Smooth muscle cell (in vitro differentiated cells): Measurements from ENCODE around the gene TIMP2. TPM values are rescaled to one million over a fixed set of nuclear protein-coding genes. Genes with fewer than 3 reads are reported as not detected.

ENCODE experiments used
- DNase-seq: peaks from one replicate; lab custom pipeline; 2025; ENCODE audit not compliant: unreplicated experiment; lab: John Stamatoyannopoulos, UW
- H2AFZ ChIP-seq: fragments of 200-600 bp; sonication (generic); 2 replicates; pipeline ENCODE4 v1.6.0; 2016; ENCODE audit warnings: antibody characterized with exemption, low read depth, mild to moderate bottlenecking
- H3F3A ChIP-seq: fragments of 200-600 bp; sonication (generic); 2 replicates; pipeline ENCODE4 v1.6.0; 2017; ENCODE audit warnings: antibody characterized with exemption, low read depth
- H3K27ac ChIP-seq: fragments of 200-600 bp; sonication (generic); 2 replicates; pipeline ENCODE4 v1.5.1; 2016; ENCODE audit warnings: low read depth, mild to moderate bottlenecking
- H3K27me3 ChIP-seq: fragments of 200-600 bp; sonication (generic); 2 replicates; pipeline ENCODE4 v1.6.1; 2016; ENCODE audit warnings: low read depth, mild to moderate bottlenecking
- H3K36me3 ChIP-seq: fragments of 200-600 bp; sonication (generic); 2 replicates; pipeline ENCODE4 v1.5.1; 2016; ENCODE audit warnings: low read depth
- H3K4me1 ChIP-seq: fragments of 200-600 bp; sonication (generic); 2 replicates; pipeline ENCODE4 v1.5.1; 2016; ENCODE audit warnings: low read depth
- H3K4me2 ChIP-seq: fragments of 200-600 bp; sonication (generic); 2 replicates; pipeline ENCODE4 v1.6.0; 2016; ENCODE audit warnings: mild to moderate bottlenecking
- H3K4me3 ChIP-seq: fragments of 200-600 bp; sonication (generic); 2 replicates; pipeline ENCODE4 v1.5.1; 2016; ENCODE audit warnings: mild to moderate bottlenecking
- H3K79me2 ChIP-seq: fragments of 200-600 bp; sonication (generic); 2 replicates; pipeline ENCODE4 v1.6.0; 2016; ENCODE audit warnings: low read depth, mild to moderate bottlenecking
- H3K9ac ChIP-seq: fragments of 200-600 bp; sonication (generic); 2 replicates; pipeline ENCODE4 v1.6.0; 2016; ENCODE audit warnings: low read depth
- H3K9me3 ChIP-seq: fragments of 200-600 bp; sonication (generic); replicated peaks from 2 replicates; pipeline ENCODE4 v1.5.1; 2016; ENCODE audit warnings: low read depth
- H4K20me1 ChIP-seq: fragments of 200-600 bp; sonication (generic); 2 replicates; pipeline ENCODE4 v1.6.0; 2016; ENCODE audit warnings: low read depth
- CTCF ChIP-seq: fragments of 200-600 bp; sonication (generic); IDR thresholded peaks from 2 replicates; pipeline ENCODE4 v1.5.1; 2017; ENCODE audit warnings: borderline replicate concordance, mild to moderate bottlenecking, antibody characterized with exemption; ENCODE audit not compliant: insufficient read depth, poor library complexity, severe bottlenecking
- WGBS: methylation state at CpG from one replicate; pipeline ENCODE4 v1.1.7; 2016; ENCODE audit warnings: low lambda C conversion rate; 5-methylcytosine and 5-hydroxymethylcytosine counted together
- polyA plus RNA-seq: library from polyadenylated mRNA; unstranded; fragments of >200 nt; fragmentation: Nextera tagmentation; extraction: Ambion mirVana; gene quantifications from 2 replicates; pipeline ENCODE4 v1.2.1, GENCODE V29; 2016
- total RNA-seq: library from RNA; depleted of rRNA; stranded (reverse); fragments of >200 nt; gene quantifications from 2 replicates; pipeline ENCODE4 v1.2.3, GENCODE V29; 2014

Gene TIMP2
- total and polyA plus RNA-seq, 2 experiments from 2014 or later = 37.8 to 111 TPM

- Histone ChIP-seq H3K4me2 (no peak overlapping the region), H3K27me3 (no peaks in the 10 kb centered on the region), H3K9me3 (no peaks in the 10 kb centered on the region), H3K79me2 (no peaks in the 10 kb centered on the region), H3K4me3 (no peak overlapping the region), H4K20me1 (no peaks in the 10 kb centered on the region), H2AFZ (no peak overlapping the region), H3K27ac (no peak overlapping the region), H3K4me1 (no peaks in the 10 kb centered on the region), H3K9ac (no peak overlapping the region), H3F3A (no peaks in the 10 kb centered on the region), H3K36me3 (no peaks in the 10 kb centered on the region)
- 97% methylated on average over 15 of the region's 15 CpGs for WGBS
- no peak for DNase-seq
- no peak for TF ChIP-seq CTCF
Observed at GRCh38 chr17:78972507-78973105, 47.4 kb upstream of the TIMP2 start.

GRCh38 chr17:78971756-78972506 lies 46.7 kb upstream of the TIMP2 start:
- no peak for TF ChIP-seq CTCF
- DNase-seq = no peak
- Histone ChIP-seq H3K4me2 (no peak overlapping the region), H3K9ac (no peak overlapping the region), H3K4me3 (no peak overlapping the region), H3K9me3 (no peaks in the 10 kb centered on the region), H3K27ac (no peak overlapping the region), H3F3A (no peaks in the 10 kb centered on the region), H2AFZ (peak overlapping the region; percentile 37), H4K20me1 (no peaks in the 10 kb centered on the region), H3K36me3 (no peaks in the 10 kb centered on the region), H3K4me1 (no peaks in the 10 kb centered on the region), H3K27me3 (no peaks in the 10 kb centered on the region), H3K79me2 (no peaks in the 10 kb centered on the region)
- 84% methylated on average over 22 of the region's 22 CpGs for WGBS

- no peaks in the 10 kb centered on the region for H3K27me3 ChIP-seq
- no peaks in the 10 kb centered on the region for H3K36me3 ChIP-seq
- peak overlapping the region; percentile 37 for H2AFZ ChIP-seq
- no peaks in the 10 kb centered on the region for H3F3A ChIP-seq
- H3K9me3 ChIP-seq = no peaks in the 10 kb centered on the region
- H3K79me2 ChIP-seq = no peaks in the 10 kb centered on the region
- H3K9ac ChIP-seq = no peak overlapping the region
- WGBS = 52% methylated on average over 33 of the region's 33 CpGs
- H3K4me3 ChIP-seq = no peak overlapping the region
- peak; percentile 16 for DNase-seq
- peak; percentile 82 for TF ChIP-seq CTCF
- H3K4me1 ChIP-seq = no peaks in the 10 kb centered on the region
- H3K4me2 ChIP-seq = no peak overlapping the region
- H4K20me1 ChIP-seq = no peaks in the 10 kb centered on the region
- H3K27ac ChIP-seq = no peak overlapping the region
Observed at GRCh38 chr17:78970834-78971755, 45.9 kb upstream of the TIMP2 start.
